HEK293 (cell line): ENCODE results near the gene MYL6B.

Source experiments
- CTCF ChIA-PET: fragments of 350-600 bp; formaldehyde crosslinking; extraction: SDS; loops from one replicate; lab custom pipeline; 2021; ENCODE audit warnings: antibody characterized with exemption; lab: Yijun Ruan, JAX
- POLR2A ChIA-PET: fragments of 300-600 bp; formaldehyde crosslinking; extraction: SDS; loops from one replicate; lab custom pipeline; 2020; ENCODE audit warnings: antibody characterized with exemption, inconsistent platforms; lab: Yijun Ruan, JAX
- H3K27ac ChIP-seq: fragments of 200-500 bp; sonication (Bioruptor generic); 2 replicates; pipeline ENCODE4 v1.5.1; 2014; ENCODE audit warnings: low read depth, low read length, control low read depth, inconsistent platforms; ENCODE audit errors: extremely low read depth
- H3K36me3 ChIP-seq, 2 experiments: fragments of 200-500 bp in 1 of 2; sonication (Bioruptor generic) in 1 of 2; 1 replicate in 1 of 2; 2 replicates in 1 of 2; pipeline ENCODE4 v1.5.1; 2014 to 2017; ENCODE audit warnings: inconsistent platforms in 2 of 2, low read length in 2 of 2; ENCODE audit not compliant: control insufficient read depth in 2 of 2, insufficient read depth in 1 of 2
- H3K4me1 ChIP-seq: fragments of 200-500 bp; sonication (Bioruptor generic); 2 replicates; pipeline ENCODE4 v1.5.1; 2014; ENCODE audit warnings: mild to moderate bottlenecking, low read length, inconsistent platforms; ENCODE audit not compliant: control insufficient read depth, insufficient read depth
- H3K4me3 ChIP-seq: 2 replicates; pipeline ENCODE4 v1.5.1; 2011; ENCODE audit warnings: low read depth, mild to moderate bottlenecking, control low read depth, low read length, moderate library complexity
- H3K9me3 ChIP-seq: fragments of 200-500 bp; sonication (Bioruptor generic); 2 replicates; pipeline ENCODE4 v1.5.1; 2014; ENCODE audit warnings: low read depth, low read length, inconsistent platforms; ENCODE audit not compliant: control insufficient read depth, insufficient read depth
- KLF8 ChIP-seq: fragments of 450-650 bp; formaldehyde crosslinking; IDR thresholded peaks from 2 replicates; pipeline ENCODE4 v1.5.1; 2016; ENCODE audit warnings: missing biosample characterization, missing genetic modification characterization
- PRDM4 ChIP-seq: fragments of 450-650 bp; formaldehyde crosslinking; IDR thresholded peaks from 2 replicates; pipeline ENCODE4 v1.5.1; 2017; ENCODE audit warnings: missing biosample characterization, missing genetic modification characterization
- REST ChIP-seq: fragments of 450-650 bp; formaldehyde crosslinking; IDR thresholded peaks from 2 replicates; pipeline ENCODE4 v1.5.1; 2016; ENCODE audit warnings: missing biosample characterization, missing genetic modification characterization
- TSHZ1 ChIP-seq: fragments of 450-650 bp; formaldehyde crosslinking; IDR thresholded peaks from 2 replicates; pipeline ENCODE4 v1.5.1; 2016; ENCODE audit warnings: missing biosample characterization, missing genetic modification characterization, borderline replicate concordance
- ZBTB10 ChIP-seq: fragments of 450-650 bp; formaldehyde crosslinking; IDR thresholded peaks from 2 replicates; pipeline ENCODE4 v1.5.1; 2016; ENCODE audit warnings: missing biosample characterization, missing genetic modification characterization
- ZBTB20 ChIP-seq: fragments of 450-650 bp; formaldehyde crosslinking; IDR thresholded peaks from 2 replicates; pipeline ENCODE4 v1.5.1; 2016; ENCODE audit warnings: missing biosample characterization, missing genetic modification characterization
- ZBTB7A ChIP-seq: fragments of 450-650 bp; formaldehyde crosslinking; IDR thresholded peaks from 2 replicates; pipeline ENCODE4 v1.5.1; 2016; ENCODE audit warnings: low read depth, missing biosample characterization, missing genetic modification characterization
- ZNF2 ChIP-seq: fragments of 450-650 bp; formaldehyde crosslinking; IDR thresholded peaks from 2 replicates; pipeline ENCODE4 v1.5.1; 2016; ENCODE audit warnings: missing biosample characterization, missing genetic modification characterization
- ZNF24 ChIP-seq: fragments of 450-650 bp; formaldehyde crosslinking; IDR thresholded peaks from 2 replicates; pipeline ENCODE4 v1.5.1; 2016; ENCODE audit warnings: missing biosample characterization, missing genetic modification characterization
- ZNF274 ChIP-seq, 2 experiments: fragments of 200-500 bp in 1 of 2; fragments of 450-650 bp in 1 of 2; sonication (Bioruptor generic) in 1 of 2; formaldehyde crosslinking in 1 of 2; IDR thresholded peaks; 2 replicates each; pipeline versions ENCODE4 v1.5.1 to v1.6.1; 2014 to 2016; ENCODE audit warnings: borderline replicate concordance in 1 of 2, inconsistent platforms in 1 of 2, low read length in 1 of 2, missing biosample characterization in 1 of 2, missing genetic modification characterization in 1 of 2
- ZNF433 ChIP-seq: fragments of 450-650 bp; formaldehyde crosslinking; IDR thresholded peaks from 2 replicates; pipeline ENCODE4 v1.5.1; 2016; ENCODE audit warnings: missing biosample characterization, missing genetic modification characterization, low read depth
- ZNF513 ChIP-seq: fragments of 450-650 bp; IDR thresholded peaks from 2 replicates; pipeline ENCODE4 v1.5.1; 2018; ENCODE audit warnings: missing biosample characterization, missing genetic modification characterization
- ZNF624 ChIP-seq: fragments of 450-650 bp; formaldehyde crosslinking; IDR thresholded peaks from 2 replicates; pipeline ENCODE4 v1.5.1; 2017; ENCODE audit warnings: missing biosample characterization, missing genetic modification characterization
- ZNF692 ChIP-seq: fragments of 450-650 bp; formaldehyde crosslinking; IDR thresholded peaks from 2 replicates; pipeline ENCODE4 v1.5.1; 2016; ENCODE audit warnings: missing biosample characterization, missing genetic modification characterization
- ZNF76 ChIP-seq: fragments of 450-650 bp; formaldehyde crosslinking; IDR thresholded peaks from 2 replicates; pipeline ENCODE4; 2016; ENCODE audit warnings: low read depth, missing biosample characterization, missing genetic modification characterization, borderline replicate concordance
- ZNF776 ChIP-seq: fragments of 450-650 bp; formaldehyde crosslinking; IDR thresholded peaks from 2 replicates; pipeline ENCODE4 v1.5.0; 2017; ENCODE audit warnings: missing biosample characterization, missing genetic modification characterization, borderline replicate concordance
- ZSCAN16 ChIP-seq: fragments of 450-650 bp; formaldehyde crosslinking; IDR thresholded peaks from 2 replicates; pipeline ENCODE4 v1.5.1; 2016; ENCODE audit warnings: missing biosample characterization, missing genetic modification characterization
- ZSCAN4 ChIP-seq: fragments of 450-650 bp; formaldehyde crosslinking; IDR thresholded peaks from 2 replicates; pipeline ENCODE4 v1.5.1; 2017; ENCODE audit warnings: missing biosample characterization, missing genetic modification characterization

MYL6B gene

GRCh38 chr12:56129942-56130495, 22.4 kb upstream of the MYL6B start:
- Histone ChIP-seq H3K9me3 (no peaks in the 10 kb centered on the region), H3K27ac (no peak overlapping the region), H3K36me3 (peaks cover 18 to 50% of the 10 kb centered on the region in 2 experiments; a peak in 2 of 3 replicates), H3K4me1 (peaks cover 9% of the 10 kb centered on the region), H3K4me3 (no peak overlapping the region)
- CTCF ChIA-PET = interaction anchor here (0.9 to 6.8 kb wide), 2 partner anchors 10 to 60 kb away, joined by 4 to 65 read pairs; partner anchors contain the start of gene SMARCC2
- POLR2A ChIA-PET = interaction anchor here (1.0 to 1.3 kb wide), 2 partner anchors 12 to 14 kb away, joined by 3 read pairs; partner anchors contain the start of gene ZC3H10
- TF ChIP-seq ZNF433 (tag by site-specific recombination) (no peak), ZNF513 (no peak), ZBTB7A (no peak), REST (tag by site-specific recombination) (no peak), ZNF274 (IDR thresholded peaks at IDR 0.05; ENCODE audit: low read length) (no peak), ZNF274 (tag by site-specific recombination; IDR thresholded peaks at IDR 0.05; ENCODE audit: borderline replicate concordance) (no peak), ZNF24 (tag by site-specific recombination) (no peak), TSHZ1 (tag by site-specific recombination) (no peak), ZBTB10 (tag by site-specific recombination) (no peak), ZNF692 (tag by site-specific recombination) (no peak), ZSCAN16 (tag by site-specific recombination) (no peak), ZSCAN4 (tag by site-specific recombination) (no peak), ZNF76 (tag by site-specific recombination) (no peak), ZNF776 (tag by site-specific recombination) (no peak), ZNF624 (tag by site-specific recombination) (no peak), ZBTB20 (tag by site-specific recombination) (no peak), KLF8 (tag by site-specific recombination) (no peak), PRDM4 (tag by site-specific recombination) (no peak), ZNF2 (tag by site-specific recombination) (no peak)
